Ramos (cell line): ENCODE measurements around the gene VEZF1.

ENCODE experiments used
- in situ Hi-C: fragments of 300-500 bp; cut with MboI; formaldehyde crosslinking; loops from one replicate; pipeline ENCODE4 v1.14.3; 2022; ENCODE audit warnings: low sequenced_read_pairs; ENCODE audit not compliant: unreplicated experiment

Gene VEZF1

GRCh38 chr17:57987581-57988300, at the start of gene VEZF1:
TSS of gene VEZF1 (minus strand) at chr17:57988254. CDS start at chr17:57988111, 143 bp downstream.
- in situ Hi-C loops: no loop called here

DNA sequence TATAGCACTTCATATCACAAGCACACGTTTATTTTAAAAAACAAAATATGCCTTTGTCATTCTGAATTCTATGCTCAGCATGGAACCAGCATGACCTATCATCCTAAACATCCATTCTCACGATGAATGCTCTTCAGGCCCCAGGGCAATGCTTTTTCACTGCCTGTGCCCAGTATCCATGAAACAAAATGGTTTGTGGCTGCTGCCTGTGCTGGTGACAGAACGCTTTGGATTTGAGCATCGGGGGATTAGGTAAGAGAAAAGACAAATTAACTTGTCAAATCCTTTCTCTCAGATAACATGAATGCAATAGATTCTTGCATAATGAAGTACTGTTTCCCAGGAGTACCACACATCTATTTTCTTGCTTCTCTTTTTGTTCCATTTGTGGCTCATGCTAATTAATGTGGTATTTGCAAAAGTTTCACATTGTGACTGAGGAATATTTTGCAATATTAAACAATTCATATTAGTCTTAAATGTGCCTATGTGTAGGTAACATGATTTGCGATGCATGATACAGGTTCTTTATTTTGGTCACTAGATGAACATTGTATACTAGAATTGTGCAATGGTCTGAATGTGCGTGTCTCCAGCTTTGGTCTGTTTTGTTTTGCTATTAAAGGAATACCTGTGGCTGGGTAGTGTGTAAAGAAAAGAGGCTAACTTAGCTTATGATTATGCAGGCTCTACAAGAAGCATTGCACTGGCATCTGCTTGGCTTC, 44.8 kb upstream of the VEZF1 start:
- in situ Hi-C loops: no loop called here

DNA sequence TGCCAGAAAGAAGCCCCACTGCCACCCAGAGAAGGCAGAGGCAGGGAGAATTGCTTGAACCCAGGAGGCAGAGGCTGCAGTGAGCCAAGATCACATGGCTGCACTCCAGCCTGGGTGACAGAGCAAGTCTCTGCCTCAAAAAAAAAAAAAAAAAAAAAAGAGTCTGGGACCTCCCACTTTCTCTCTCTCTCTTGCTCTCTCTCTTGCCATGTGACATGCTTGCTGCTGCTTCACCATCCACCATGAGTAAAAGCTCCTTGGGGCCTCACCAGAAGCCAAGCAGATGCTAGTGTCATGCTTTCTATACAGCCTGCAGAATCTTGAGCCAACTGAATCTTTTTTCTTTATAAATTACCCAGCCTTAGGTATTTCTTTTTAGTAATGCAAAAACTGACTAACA, 40.5 kb upstream of the VEZF1 start:
- in situ Hi-C loops: no loop called here

DNA sequence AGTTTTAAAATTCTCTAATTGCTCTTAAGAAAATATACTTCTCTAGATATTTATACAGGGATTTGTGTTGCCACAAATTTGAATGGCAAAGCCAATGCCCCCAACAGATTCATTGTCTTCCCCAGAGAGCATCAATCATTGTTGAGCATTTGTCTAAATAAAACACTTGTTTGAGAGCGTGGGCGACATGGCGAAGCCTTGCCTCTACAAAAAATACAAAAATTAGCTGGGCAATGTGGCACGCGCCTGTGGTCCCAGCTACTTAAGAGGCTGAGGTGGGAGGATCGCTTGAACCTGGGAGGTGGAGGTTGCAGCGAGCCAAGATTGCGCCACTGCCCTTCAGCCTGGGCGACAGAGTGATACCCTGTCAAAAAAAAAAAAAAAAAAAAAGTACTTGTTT, 32.3 kb upstream of the VEZF1 start:
- in situ Hi-C loops: no loop called here

- in situ Hi-C loops: no loop called here
Observed at GRCh38 chr17:58019521-58019920, 31.5 kb upstream of the VEZF1 start.

DNA sequence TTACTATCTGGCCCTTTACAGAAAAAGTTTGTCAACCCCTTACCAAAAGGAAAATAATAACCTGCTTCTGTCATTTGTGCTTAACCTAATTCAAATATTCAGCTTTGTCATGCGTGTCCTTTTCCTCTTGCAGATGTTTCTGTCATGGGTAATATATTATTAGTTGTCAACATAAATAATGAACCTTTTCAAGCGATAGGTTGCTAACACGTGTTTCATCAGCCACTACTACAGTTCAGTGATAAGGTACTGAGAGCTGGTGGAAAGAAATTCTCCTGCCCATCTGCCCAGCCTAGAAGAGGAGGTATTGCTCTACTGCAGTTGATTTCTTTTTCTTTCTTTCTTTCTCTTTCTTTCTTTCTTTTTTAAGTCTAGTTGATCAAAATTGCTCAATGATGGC, 31.0 kb upstream of the VEZF1 start:
- in situ Hi-C loops: no loop called here

DNA sequence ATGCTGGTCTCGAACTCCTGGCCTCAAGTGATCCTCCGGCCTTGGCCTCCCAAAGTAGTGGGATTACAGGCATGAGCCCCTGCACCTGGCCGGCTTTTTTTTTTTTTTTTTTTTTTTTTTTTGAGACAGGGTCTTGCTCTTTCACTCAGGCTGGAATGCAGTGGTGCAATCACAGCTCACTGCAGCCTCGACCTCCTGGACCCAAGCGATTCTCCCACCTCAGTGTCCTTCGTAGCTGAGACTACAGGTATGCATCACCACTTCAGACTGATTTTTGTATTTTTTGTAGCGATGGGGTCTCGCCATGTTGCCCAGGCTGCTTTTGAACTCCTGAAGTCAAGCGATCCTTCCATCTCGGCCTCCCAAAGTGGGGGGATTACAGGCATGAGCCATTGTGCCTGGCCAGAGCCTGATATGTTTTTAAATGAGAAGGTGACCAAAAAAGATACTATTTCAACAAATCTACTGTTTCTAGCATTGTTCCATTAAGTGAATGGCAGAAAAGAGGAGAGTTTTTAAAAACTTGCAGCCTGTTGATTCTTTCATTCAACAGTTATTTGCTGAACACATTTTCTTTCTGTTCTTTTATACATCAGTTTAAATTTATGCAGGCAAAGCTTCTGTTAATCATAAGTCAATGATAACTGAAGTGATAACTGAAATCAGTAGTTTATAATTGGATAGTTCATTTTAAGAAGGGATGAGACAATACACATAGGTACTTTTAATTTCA, 22.2 kb upstream of the VEZF1 start:
- in situ Hi-C loops: no loop called here

DNA sequence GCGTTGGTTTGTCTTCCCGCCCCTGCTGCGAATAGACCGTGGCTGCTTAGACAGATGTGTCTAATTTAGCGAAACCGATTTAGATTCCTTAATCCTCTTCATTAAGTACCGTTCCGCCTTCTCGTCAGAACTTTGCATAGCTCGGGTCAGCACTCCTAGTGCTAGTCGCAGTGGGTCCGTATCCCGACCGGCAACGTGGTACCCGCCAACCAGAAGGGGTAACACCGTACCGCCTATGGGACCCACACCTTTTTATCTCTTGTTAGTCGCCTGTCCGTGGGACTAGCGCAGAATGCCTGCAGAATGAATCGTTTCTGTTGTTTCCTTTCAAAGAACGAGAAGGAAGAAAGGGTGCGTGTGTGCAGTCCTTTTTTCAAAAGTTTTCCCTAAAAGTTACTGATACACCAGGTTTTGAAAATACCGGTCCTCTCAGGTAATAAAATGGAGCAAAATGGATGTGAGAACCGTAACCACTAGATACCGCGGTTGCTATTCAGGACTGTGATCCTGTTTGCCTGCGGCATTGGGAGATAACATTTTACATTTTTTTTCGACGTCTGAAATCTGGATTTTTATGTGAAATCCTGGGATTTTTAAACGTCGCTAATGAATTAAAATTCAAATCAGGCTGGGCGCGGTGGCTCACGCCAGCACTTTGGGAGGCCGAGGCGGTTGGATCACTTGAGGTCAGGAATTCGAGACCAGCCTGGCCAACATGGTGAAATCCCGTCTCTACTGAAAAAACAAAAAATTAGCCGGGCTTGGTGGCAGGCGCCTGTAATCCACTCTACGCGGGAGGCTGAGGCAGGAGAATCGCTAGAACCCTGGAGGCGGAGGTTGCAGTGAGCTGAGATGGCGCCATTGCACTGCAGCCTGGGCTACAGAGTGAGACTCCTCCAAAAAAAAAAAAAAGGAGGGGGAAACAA, 20.0 kb upstream of the VEZF1 start:
- in situ Hi-C loops: no loop called here

DNA sequence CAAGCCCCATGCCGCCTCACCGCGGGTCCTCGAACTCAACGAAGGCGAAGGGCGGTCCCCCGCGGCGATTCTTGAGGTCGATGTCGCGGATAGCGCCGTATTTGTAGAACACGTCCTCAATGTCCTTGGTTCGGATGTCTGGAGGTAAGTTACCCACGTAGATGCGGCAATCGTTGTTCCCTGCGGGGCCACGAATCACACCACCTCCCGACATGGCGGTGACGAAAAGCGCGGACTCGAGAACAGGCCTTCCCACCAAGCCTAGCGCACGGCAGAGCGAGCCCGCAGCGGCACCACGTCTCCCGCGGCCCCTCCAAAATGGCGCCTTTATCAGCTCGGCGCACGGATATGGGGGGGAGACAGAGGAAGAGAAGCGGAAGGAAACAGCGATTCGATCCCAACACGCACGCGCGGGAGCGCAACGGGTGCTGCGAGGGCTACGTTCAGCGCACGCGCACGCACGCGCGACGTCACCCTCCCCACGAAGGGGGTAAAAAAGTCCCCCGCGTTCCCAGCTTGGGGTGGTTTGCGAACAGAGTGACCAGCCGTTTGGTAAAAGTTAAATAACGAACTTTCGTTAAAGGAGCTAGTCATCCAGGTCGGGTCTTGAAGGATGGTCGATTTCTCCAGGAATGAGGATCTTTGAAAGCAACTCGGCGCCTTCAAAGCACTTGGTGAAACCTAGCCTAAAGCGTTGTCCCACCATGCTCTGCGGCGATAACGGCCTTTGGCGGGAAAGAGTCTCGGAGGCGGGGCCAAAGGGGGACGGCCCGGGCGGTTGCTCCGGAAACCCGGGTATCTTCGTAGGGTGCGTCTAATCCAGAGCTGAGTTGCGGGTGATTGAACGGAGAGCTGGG, 19.1 kb upstream of the VEZF1 start, which contains the start of gene SRSF1:
TSS of gene SRSF1 (minus strand) at position 323 of the 857 bp plus-strand sequence. CDS start at position 214, 109 bp downstream.
- in situ Hi-C loops: no loop called here

- in situ Hi-C loops: no loop called here
Observed at GRCh38 chr17:58006560-58006923, 18.5 kb upstream of the VEZF1 start.

DNA sequence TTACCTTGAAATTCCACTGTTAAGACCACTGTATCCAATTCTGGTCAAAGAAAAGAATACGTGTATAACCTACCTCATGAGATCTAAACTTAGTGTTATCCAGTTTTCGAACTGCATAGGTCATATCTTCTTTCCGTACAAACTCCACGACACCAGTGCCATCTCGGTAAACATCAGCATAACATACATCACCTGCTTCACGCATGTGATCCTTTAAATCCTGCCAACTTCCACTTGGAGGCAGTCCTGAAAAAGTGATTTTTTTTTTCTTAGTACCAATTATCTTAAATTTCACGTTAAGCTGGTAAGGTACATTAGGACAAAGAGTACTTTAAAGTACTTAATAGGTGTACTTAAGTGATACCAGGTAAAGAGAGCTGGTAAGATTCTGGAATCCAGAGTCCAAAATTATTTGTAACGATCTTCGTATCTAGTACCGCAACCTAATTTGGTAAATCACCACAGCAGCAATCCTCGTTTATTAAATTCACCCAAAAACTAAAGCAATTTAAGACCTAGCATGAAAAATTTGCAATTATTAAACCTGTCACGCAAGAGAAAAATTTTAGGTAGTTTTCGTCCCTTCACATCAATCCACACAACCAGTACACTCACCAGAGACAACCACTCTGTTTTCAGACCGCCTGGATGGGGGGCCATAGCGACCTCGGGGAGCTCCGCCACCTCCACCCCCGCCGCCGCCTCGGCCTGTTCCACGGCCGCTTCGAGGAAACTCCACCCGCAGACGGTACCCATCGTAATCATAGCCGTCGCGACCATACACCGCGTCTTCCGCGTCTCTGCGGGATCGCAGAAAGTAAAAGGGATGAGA, 17.9 kb upstream of the VEZF1 start:
- in situ Hi-C loops: no loop called here

- in situ Hi-C loops: no loop called here
Observed at GRCh38 chr17:58005031-58005727, 17.1 kb upstream of the VEZF1 start.

- in situ Hi-C loops: no loop called here
Observed at GRCh38 chr17:58004060-58004459, 16.0 kb upstream of the VEZF1 start.

DNA sequence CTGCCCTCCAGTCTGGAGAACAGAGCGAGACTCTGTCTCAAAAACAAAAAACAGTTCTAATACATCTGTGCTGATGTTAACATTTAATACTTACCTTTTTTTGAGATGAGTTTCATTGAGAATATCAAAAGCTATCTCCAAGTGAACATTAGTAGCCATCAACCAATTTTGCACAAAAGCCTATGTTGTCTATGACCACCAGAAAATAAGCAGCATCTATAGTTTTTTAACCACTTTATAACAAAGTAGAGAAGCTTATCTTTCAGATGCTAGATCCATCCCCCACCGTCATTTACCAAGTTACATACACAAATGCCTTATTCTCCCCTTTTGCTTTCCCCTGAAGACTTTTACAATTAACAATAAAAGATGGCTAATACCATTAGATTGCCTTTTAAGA, 14.9 kb upstream of the VEZF1 start:
- in situ Hi-C loops: no loop called here

DNA sequence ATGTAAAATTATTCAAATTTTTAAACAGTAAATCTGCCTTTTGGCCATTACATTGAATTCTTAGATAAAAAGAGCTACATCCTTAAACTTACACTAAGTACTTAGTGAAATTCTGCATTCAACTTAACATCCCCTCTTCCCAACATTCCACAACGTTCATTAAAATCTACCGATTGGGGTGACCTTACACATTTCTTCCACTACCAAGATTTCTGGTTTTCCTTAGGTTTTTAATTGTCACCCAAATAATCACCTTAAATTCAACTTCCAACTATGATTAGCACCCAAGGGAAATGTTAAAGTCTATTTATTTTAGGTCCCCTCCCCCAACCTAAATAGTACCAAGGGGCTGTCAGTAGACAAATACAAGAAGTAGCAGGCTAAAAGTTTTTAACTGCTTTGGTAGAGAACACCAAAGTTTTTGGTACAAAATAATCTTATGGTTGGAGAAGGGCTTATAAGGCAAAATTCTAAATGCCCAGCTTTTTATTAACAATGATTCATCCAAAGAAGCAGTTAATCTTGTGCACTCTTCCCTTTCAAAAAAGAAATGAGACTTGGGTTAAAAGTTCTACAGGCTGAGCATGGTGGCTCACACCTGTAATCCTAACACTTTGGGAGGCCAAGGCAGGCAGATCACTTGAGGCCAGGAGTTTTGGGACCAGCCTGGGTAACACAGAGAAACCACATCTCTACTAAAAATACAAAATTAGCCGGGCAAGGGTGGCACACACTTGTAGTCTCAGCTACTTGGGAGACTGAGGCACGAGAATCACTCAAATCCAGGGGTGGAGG, 14.3 kb upstream of the VEZF1 start:
- in situ Hi-C loops: no loop called here

- in situ Hi-C loops: no loop called here
Observed at GRCh38 chr17:58001461-58002124, 13.5 kb upstream of the VEZF1 start.
